Measurements from ENCODE around the gene FDCSP. TPM values are rescaled to one million over a fixed set of nuclear protein-coding genes. Genes with fewer than 3 reads are reported as not detected.

The FDCSP gene
- total RNA-seq, 1 donor from 2014 or later: not detected

- H3K4me3 Mint-ChIP-seq (ENCODE audit: unreplicated experiment): no peak within 1 kb of the TSS
- no peak for DNase-seq (ENCODE audit: low read depth)
Observed at GRCh38 chr4:70195425-70195824, 30.5 kb upstream of the FDCSP start, which contains the start of gene ODAM. ODAM (plus strand) TSS chr4:70195725; CDS start chr4:70196544, 819 bp downstream.

GRCh38 chr4:70196857-70197256, 29.1 kb upstream of the FDCSP start:
- H3K9me3 ChIP-seq (ENCODE audit: insufficient read depth, low read depth, low read length): no peaks in the 10 kb centered on the region
- Mint-ChIP-seq H3K4me3 (ENCODE audit: unreplicated experiment) (no peak overlapping the region), H3K9me3 (ENCODE audit: unreplicated experiment) (no peaks in the 10 kb centered on the region), H3K36me3 (ENCODE audit: low read depth, unreplicated experiment) (no peaks in the 10 kb centered on the region), H3K4me1 (ENCODE audit: low read depth, unreplicated experiment) (no peaks in the 10 kb centered on the region), H3K27ac (ENCODE audit: unreplicated experiment) (no peak overlapping the region), H3K27me3 (ENCODE audit: low read depth, unreplicated experiment) (no peaks in the 10 kb centered on the region)
- H3K36me3 ChIP-seq (ENCODE audit: insufficient read depth, low read length): no peaks in the 10 kb centered on the region
- TF ChIP-seq CTCF (IDR thresholded peaks at IDR 0.05; ENCODE audit: insufficient read depth, low read depth, low read length) (no peak), EZH2 (IDR thresholded peaks at IDR 0.05; ENCODE audit: insufficient read depth, low read length) (no peak)
- no peak for DNase-seq (ENCODE audit: low read depth)
- H3K4me1 ChIP-seq (ENCODE audit: insufficient read depth, low read length): no peaks in the 10 kb centered on the region
- no peak overlapping the region for H3K4me3 ChIP-seq (ENCODE audit: insufficient read depth, low read depth, low read length)
- H3K27me3 ChIP-seq (ENCODE audit: insufficient read depth, low read length): no peaks in the 10 kb centered on the region
- no peak overlapping the region for H3K9ac ChIP-seq (ENCODE audit: low read length)
- no peak for FAIRE-seq
- H3K79me2 ChIP-seq (ENCODE audit: insufficient read depth, low read length): no peaks in the 10 kb centered on the region
- no peak overlapping the region for H2AFZ ChIP-seq (ENCODE audit: low read depth, low read length)
- no peaks in the 10 kb centered on the region for H4K20me1 ChIP-seq (ENCODE audit: insufficient read depth, low read length)
- H3K27ac ChIP-seq (ENCODE audit: low read depth, low read length): no peak overlapping the region
- no peak overlapping the region for H3K4me2 ChIP-seq (ENCODE audit: low read length)

More at GRCh38 chr4:70195425-70195824, 30.5 kb upstream of the FDCSP start, which contains the start of gene ODAM:
- no peak for FAIRE-seq
- Histone ChIP-seq H4K20me1 (ENCODE audit: insufficient read depth, low read length) (no peaks in the 10 kb centered on the region), H3K9me3 (ENCODE audit: insufficient read depth, low read depth, low read length) (no peaks in the 10 kb centered on the region), H3K9ac (ENCODE audit: low read length) (no peak within 1 kb of the TSS), H3K36me3 (ENCODE audit: insufficient read depth, low read length) (no peaks in the 10 kb centered on the region), H3K4me3 (ENCODE audit: insufficient read depth, low read depth, low read length) (no peak within 1 kb of the TSS), H3K4me2 (ENCODE audit: low read length) (no peak within 1 kb of the TSS), H3K27me3 (ENCODE audit: insufficient read depth, low read length) (no peaks in the 10 kb centered on the region), H3K27ac (ENCODE audit: low read depth, low read length) (no peak within 1 kb of the TSS), H3K4me1 (ENCODE audit: insufficient read depth, low read length) (no peaks in the 10 kb centered on the region), H3K79me2 (ENCODE audit: insufficient read depth, low read length) (no peaks in the 10 kb centered on the region), H2AFZ (ENCODE audit: low read depth, low read length) (no peak within 1 kb of the TSS)
- TF ChIP-seq EZH2 (IDR thresholded peaks at IDR 0.05; ENCODE audit: insufficient read depth, low read length) (no peak), CTCF (IDR thresholded peaks at IDR 0.05; ENCODE audit: insufficient read depth, low read depth, low read length) (no peak)
- Mint-ChIP-seq H3K9me3 (ENCODE audit: unreplicated experiment) (no peaks in the 10 kb centered on the region), H3K36me3 (ENCODE audit: low read depth, unreplicated experiment) (no peaks in the 10 kb centered on the region), H3K27ac (ENCODE audit: unreplicated experiment) (no peak within 1 kb of the TSS), H3K27me3 (ENCODE audit: low read depth, unreplicated experiment) (no peaks in the 10 kb centered on the region), H3K4me1 (ENCODE audit: low read depth, unreplicated experiment) (no peaks in the 10 kb centered on the region)

- Mint-ChIP-seq H3K36me3 (ENCODE audit: low read depth, unreplicated experiment) (no peaks in the 10 kb centered on the region), H3K9me3 (ENCODE audit: unreplicated experiment) (no peaks in the 10 kb centered on the region), H3K4me1 (ENCODE audit: low read depth, unreplicated experiment) (no peaks in the 10 kb centered on the region), H3K4me3 (ENCODE audit: unreplicated experiment) (no peak overlapping the region), H3K27me3 (ENCODE audit: low read depth, unreplicated experiment) (no peaks in the 10 kb centered on the region), H3K27ac (ENCODE audit: unreplicated experiment) (no peak overlapping the region)
- Histone ChIP-seq H3K27me3 (ENCODE audit: insufficient read depth, low read length) (no peaks in the 10 kb centered on the region), H3K4me1 (ENCODE audit: insufficient read depth, low read length) (no peaks in the 10 kb centered on the region), H2AFZ (ENCODE audit: low read depth, low read length) (no peak overlapping the region), H3K4me2 (ENCODE audit: low read length) (no peak overlapping the region), H3K27ac (ENCODE audit: low read depth, low read length) (no peak overlapping the region), H3K36me3 (ENCODE audit: insufficient read depth, low read length) (no peaks in the 10 kb centered on the region), H3K9me3 (ENCODE audit: insufficient read depth, low read depth, low read length) (no peaks in the 10 kb centered on the region), H4K20me1 (ENCODE audit: insufficient read depth, low read length) (no peaks in the 10 kb centered on the region), H3K9ac (ENCODE audit: low read length) (no peak overlapping the region), H3K79me2 (ENCODE audit: insufficient read depth, low read length) (no peaks in the 10 kb centered on the region), H3K4me3 (ENCODE audit: insufficient read depth, low read depth, low read length) (no peak overlapping the region)
- FAIRE-seq (no peak), DNase-seq (ENCODE audit: low read depth) (no peak)
- TF ChIP-seq EZH2 (IDR thresholded peaks at IDR 0.05; ENCODE audit: insufficient read depth, low read length) (no peak), CTCF (IDR thresholded peaks at IDR 0.05; ENCODE audit: insufficient read depth, low read depth, low read length) (no peak)
Observed at GRCh38 chr4:70197842-70198241, 28.1 kb upstream of the FDCSP start.
